ENCODE measurements around the gene NYNRIN.
"Not testable (repeated sequence)": the region's sequence is repeated elsewhere in the genome, so short reads cannot be mapped to it uniquely, and the experiment has no call there.

Gene NYNRIN

DNA sequence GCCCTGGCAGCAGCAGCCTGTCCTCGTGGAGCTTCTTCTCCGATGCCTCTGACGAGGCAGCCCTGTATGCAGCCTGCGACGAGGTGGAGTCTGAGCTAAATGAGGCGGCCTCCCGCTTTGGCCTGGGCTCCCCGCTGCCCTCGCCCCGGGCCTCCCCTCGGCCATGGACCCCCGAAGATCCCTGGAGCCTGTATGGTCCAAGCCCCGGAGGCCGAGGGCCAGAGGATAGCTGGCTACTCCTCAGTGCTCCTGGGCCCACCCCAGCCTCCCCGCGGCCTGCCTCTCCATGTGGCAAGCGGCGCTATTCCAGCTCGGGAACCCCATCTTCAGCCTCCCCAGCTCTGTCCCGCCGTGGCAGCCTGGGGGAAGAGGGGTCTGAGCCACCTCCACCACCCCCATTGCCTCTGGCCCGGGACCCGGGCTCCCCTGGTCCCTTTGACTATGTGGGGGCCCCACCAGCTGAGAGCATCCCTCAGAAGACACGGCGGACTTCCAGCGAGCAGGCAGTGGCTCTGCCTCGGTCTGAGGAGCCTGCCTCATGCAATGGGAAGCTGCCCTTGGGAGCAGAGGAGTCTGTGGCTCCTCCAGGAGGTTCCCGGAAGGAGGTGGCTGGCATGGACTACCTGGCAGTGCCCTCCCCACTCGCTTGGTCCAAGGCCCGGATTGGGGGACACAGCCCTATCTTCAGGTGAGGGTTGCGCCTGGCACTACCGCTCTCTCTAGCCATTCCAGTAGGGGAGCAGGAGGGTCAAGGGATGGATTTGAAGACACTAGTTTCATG, 28.7 kb upstream of the NYNRIN start:
- DNase-seq = no peak

- DNase-seq = no peak
Measured at GRCh38 chr14:24370748-24371147, 28.1 kb upstream of the NYNRIN start.

DNA sequence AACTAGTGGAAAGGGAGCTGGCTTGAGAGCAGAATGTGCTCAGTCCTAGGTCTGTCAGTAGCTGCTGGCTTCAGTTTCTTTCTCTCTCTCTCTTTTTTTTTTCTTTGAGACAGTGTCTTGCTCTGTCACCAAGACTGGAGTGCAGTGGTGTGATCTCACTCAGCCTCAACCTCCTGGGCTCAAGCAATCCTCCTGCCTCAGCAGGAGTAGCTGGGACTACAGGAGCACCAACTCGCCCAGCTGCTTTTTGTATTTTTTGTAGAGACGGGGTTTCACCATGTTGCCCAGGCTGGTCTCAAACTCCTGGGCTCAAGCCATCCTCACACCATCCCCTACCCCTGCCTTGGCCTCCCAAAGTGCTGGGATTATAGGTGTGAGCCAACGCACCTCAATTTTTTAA, 27.2 kb upstream of the NYNRIN start:
- not testable (repeated sequence) for DNase-seq

GRCh38 chr14:24372701-24373416, 25.9 kb upstream of the NYNRIN start:
- DNase-seq = peak; percentile 81

DNA sequence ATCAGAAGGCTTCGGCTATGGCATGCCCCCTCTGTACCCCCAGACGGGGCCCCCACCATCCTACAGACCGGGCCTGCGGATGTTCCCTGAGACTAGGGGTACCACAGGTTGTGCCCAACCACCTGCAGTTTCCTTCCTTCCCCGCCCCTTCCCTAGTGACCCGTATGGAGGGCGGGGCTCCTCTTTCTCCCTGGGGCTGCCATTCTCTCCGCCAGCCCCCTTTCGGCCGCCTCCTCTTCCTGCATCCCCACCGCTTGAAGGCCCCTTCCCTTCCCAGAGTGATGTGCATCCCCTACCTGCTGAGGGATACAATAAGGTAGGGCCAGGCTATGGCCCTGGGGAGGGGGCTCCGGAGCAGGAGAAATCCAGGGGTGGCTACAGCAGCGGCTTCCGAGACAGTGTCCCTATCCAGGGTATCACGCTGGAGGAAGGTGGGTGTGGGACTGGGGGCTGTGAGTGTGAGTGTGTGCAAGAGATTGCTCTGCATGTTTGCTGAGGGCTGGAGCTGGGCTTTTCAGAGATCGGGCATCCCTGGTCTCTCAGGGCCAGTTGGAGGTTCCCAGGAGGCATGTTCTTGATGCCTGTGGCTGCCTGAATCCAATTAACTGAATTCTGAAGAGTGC, 22.2 kb upstream of the NYNRIN start:
- no peak for DNase-seq

GRCh38 chr14:24377126-24377525, 21.7 kb upstream of the NYNRIN start:
- DNase-seq = no peak

GRCh38 chr14:24377657-24378056, 21.1 kb upstream of the NYNRIN start:
- peak; percentile 51 for DNase-seq

GRCh38 chr14:24378327-24378726, 20.5 kb upstream of the NYNRIN start:
- DNase-seq = no peak

DNA sequence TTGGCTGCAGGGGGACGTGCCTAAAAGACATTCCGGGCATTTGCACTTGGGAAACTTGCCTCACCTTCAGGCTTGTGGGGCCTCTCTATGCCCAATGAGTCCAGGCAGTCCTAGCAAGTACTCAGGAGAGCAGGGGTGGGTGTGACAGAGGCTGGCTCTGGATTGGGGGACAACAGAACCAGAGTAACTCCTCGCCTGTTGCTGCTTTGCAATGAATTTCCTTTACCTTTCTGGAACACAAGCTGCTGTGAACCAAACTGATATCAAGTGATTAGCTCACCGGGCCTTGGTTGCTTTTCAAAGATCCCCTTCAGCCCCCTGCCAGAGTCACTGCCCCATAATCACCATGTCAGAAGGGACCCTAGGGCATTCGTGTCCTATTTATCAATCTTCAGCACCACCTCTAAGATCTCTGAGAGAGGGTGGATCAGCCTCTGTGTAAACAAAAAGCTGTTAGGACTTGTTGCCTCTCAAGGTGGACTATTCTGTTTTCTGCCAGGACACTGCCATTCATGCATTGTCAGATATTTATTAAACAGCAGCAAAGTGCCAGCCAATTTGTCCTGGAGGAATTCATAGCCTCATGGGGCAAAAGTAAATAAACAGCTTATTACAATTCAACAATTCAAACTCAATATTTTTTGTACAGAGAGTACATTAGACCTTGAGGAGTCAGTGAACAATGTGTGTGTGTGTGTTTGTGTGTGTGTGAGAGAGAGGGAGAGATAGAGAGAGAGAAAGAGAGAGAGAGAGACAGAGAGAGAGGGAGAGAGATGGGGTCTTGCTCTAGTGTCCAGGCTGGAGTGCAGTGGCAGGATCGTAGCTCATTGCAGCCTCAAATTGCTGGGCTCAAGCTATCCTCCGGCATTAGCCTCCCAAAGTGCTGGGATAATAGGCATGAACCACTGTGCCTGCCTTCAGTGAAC, 19.6 kb upstream of the NYNRIN start:
- peak; percentile 69 for DNase-seq

DNA sequence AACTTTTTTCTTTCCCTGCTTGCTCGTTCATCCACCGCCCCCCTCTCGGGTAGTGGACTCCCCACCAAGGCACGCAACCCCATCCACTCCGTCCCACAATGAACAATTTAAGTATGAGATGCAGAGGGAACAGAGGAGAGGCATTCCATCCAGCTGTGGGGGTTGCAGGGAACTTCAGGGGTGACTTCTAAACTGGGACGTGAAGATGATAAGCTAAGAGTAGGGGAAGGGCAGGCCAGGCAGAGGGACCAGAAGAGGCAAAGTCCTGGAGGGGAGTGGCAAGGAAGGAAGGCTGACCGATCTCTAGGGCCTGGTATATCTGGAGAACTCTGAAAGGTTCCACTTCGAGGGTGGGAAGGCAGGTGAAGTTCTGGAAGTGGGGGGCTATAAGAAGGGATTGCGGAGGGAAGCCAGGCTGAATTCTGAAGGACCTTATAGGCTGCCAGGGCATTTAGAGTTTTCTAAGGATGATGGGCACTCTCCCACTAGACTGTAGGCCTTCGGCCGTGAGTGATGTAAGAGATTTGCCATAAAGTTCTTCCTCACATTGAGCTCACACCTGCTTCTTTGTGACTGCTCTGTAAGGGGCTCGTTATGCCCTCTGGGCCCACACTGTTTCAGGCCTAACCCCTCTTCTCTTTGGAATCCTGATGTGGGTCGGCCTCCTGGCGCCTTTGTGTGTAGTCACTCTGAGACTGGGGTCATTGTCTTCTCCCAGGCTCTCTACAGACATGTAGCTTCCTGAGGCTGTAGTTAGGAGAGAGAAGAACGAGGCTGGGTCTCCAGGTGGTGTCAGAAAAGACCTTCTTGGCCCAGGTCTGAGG, 18.7 kb upstream of the NYNRIN start:
- no peak for DNase-seq

GRCh38 chr14:24381363-24382063, 17.3 kb upstream of the NYNRIN start:
- no peak for DNase-seq

- no peak for DNase-seq
Measured at GRCh38 chr14:24382064-24382371, 16.8 kb upstream of the NYNRIN start.

DNA sequence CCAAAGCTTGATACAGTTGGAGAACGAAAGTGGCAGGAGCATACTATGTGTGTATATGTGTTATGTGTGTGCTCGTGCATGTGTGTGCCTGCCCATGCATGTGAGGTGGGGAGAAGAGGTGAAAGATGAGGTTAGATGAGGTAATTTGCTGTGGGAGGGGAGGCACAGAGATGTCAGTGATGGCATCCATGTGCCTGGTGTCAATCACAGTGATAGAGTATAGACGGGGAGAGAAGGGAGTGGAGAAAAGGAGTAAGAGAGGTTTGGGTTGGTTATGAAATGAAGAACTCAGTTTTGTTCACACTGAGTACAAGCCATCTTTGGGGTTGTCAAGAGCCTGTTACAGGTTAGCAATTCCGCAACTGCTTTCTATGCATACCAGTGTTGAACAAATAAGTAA, 14.6 kb upstream of the NYNRIN start:
- no peak for DNase-seq

DNA sequence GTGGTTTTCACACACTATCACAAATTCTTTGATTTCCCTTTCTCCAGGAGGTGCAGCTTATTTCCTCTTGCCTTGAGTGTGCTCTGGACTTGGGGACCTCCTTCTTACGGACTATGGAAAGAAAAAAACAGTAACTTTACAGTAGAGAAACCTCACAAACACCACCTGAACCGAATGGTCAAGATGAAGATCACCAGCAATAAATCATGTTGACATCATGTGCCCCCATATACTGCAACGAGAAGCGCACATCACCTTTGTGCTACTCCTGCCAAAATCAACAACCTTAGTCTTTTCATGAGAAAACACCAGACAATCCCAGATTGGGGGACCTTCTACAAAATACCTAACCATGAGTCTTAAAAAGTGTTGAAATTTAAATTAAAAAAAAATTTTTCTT, 13.3 kb upstream of the NYNRIN start:
- DNase-seq = no peak

- DNase-seq = no peak
Measured at GRCh38 chr14:24387009-24387345, 11.8 kb upstream of the NYNRIN start.

- not testable (repeated sequence) for DNase-seq
Measured at GRCh38 chr14:24387579-24387978, 11.2 kb upstream of the NYNRIN start.

GRCh38 chr14:24388474-24389179, 10.2 kb upstream of the NYNRIN start:
- DNase-seq = no peak

GRCh38 chr14:24389226-24389848, 9.5 kb upstream of the NYNRIN start:
- DNase-seq = no peak

DNA sequence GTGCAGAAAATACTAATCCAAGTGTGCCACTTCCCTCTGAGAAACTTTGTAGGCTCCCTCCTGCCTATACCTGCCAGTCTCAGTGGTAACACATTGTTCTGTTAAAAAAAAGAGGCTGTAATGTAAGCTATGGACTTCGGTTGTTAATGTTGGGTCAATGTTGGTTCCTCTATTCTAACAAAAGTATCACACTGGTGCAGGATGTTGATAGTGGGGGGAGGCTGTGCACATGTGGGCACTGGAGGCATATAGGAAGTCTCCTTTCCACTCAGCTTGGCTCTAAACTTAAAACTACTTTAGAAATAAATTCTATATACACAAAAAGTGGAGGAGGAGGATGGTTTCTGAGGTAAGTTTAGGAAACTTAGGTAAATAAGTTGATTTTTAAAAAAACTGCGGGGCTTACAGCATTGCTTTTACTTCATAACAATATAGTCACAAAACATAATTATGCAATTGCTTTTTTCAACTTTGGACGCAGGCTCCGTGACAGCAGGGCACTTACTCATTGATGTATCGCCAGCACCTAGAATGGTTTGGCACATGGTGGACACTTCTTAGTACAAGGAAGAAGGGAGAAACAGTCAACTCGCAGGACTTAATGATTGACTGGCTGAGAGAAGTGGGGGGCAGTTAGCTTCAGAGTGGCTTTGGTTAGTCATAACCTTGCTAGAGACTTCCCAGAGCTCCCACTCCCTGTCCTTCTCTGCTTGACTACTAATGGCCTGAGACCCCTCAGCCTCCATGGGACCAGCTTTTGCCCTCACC, 7.9 kb upstream of the NYNRIN start:
- no peak for DNase-seq
